Endothelial cell of umbilical vein (primary cell): ENCODE results near the gene AGR2. TPM values are rescaled to one million over a fixed set of nuclear protein-coding genes. Genes with fewer than 3 reads are reported as not detected.

Experiments used
- BruUV-seq: library from RNA; stranded (reverse); fragments of 400-500 nt; replicated peaks from 2 replicates; lab custom pipeline; 2021; lab: Mats Ljungman, UMichigan
- CTCF ChIA-PET: fragments of 300-600, 350-600 bp; sonication (Branson Sonifier 250); formaldehyde crosslinking; loops from one replicate; lab custom pipeline; 2021; ENCODE audit warnings: antibody characterized with exemption, inconsistent platforms; lab: Charles Lee
- POLR2A ChIA-PET: fragments of 300-600, 350-600 bp; sonication (Branson Sonifier 250); formaldehyde crosslinking; loops from one replicate; lab custom pipeline; 2021; ENCODE audit warnings: antibody characterized with exemption, inconsistent platforms; lab: Charles Lee
- DNase-seq: peaks from one replicate; pipeline ENCODE4 v3.0.0-alpha.2; 2011; ENCODE audit warnings: low read depth, low spot score
- FAIRE-seq: peaks from 2 replicates; lab custom pipeline; 2011; peaks lifted over from hg19 to GRCh38; lab: Jason Lieb, UNC
- H2AFZ ChIP-seq: 2 replicates; pipeline ENCODE4 v1.6.0; 2012; ENCODE audit warnings: low read depth, low read length, control low read depth, inconsistent platforms
- H3K27ac ChIP-seq: 2 replicates; pipeline ENCODE4 v1.5.1; 2011; ENCODE audit warnings: low read depth, mild to moderate bottlenecking, control low read depth, low read length, moderate library complexity; ENCODE audit not compliant: insufficient read depth
- H3K27me3 ChIP-seq, 2 experiments: 2 replicates each; pipeline versions ENCODE4 v1.6.0 to v1.6.1; 2011; ENCODE audit warnings: low read length in 2 of 2, mixed read lengths in 1 of 2; ENCODE audit not compliant: control insufficient read depth in 2 of 2, insufficient read depth in 2 of 2
- H3K36me3 ChIP-seq, 2 experiments: 2 replicates in 1 of 2; 3 replicates in 1 of 2; pipeline ENCODE4 v1.5.1; 2011; ENCODE audit warnings: low read length in 2 of 2, mild to moderate bottlenecking in 1 of 2, moderate library complexity in 1 of 2; ENCODE audit not compliant: control insufficient read depth in 2 of 2, insufficient read depth in 2 of 2; ENCODE audit errors: extremely low read depth in 1 of 2
- H3K4me1 ChIP-seq: 3 replicates; pipeline ENCODE4 v1.5.1; 2011; ENCODE audit warnings: mild to moderate bottlenecking, low read length; ENCODE audit not compliant: control insufficient read depth, insufficient read depth; ENCODE audit errors: extremely low read depth
- H3K4me2 ChIP-seq: 2 replicates; pipeline ENCODE4 v1.6.1; 2011; ENCODE audit warnings: low read length, control low read depth, mixed read lengths; ENCODE audit not compliant: insufficient read depth
- H3K4me3 ChIP-seq, 3 experiments: fragments of 200-600 bp in 1 of 3; sonication (generic), shearing (Covaris generic) in 1 of 3; replicated peaks in 1 of 3; 2 replicates each; pipeline ENCODE4 v1.5.1; 2011 to 2016; ENCODE audit warnings: control low read depth in 3 of 3, low read length in 3 of 3, mild to moderate bottlenecking in 2 of 3, inconsistent platforms in 1 of 3, low read depth in 1 of 3, moderate library complexity in 1 of 3; ENCODE audit not compliant: insufficient read depth in 1 of 3
- H3K79me2 ChIP-seq: 2 replicates; pipeline ENCODE4 v1.6.0; 2012; ENCODE audit warnings: low read length, inconsistent platforms; ENCODE audit not compliant: control insufficient read depth, insufficient read depth
- H3K9ac ChIP-seq: replicated peaks from 2 replicates; pipeline ENCODE3; 2011; ENCODE audit warnings: low read length, control low read depth; ENCODE audit not compliant: insufficient read depth; ENCODE audit errors: extremely low read depth
- H3K9me1 ChIP-seq: replicated peaks from 3 replicates; pipeline ENCODE4 v1.6.0; 2011; ENCODE audit warnings: mild to moderate bottlenecking, low read length; ENCODE audit not compliant: control insufficient read depth, insufficient read depth; ENCODE audit errors: extremely low read depth
- H3K9me3 ChIP-seq: replicated peaks from 2 replicates; pipeline ENCODE4 v1.5.1; 2012; ENCODE audit warnings: low read length, inconsistent platforms; ENCODE audit not compliant: control insufficient read depth, insufficient read depth
- H4K20me1 ChIP-seq: replicated peaks from 2 replicates; pipeline ENCODE3; 2011; ENCODE audit warnings: mild to moderate bottlenecking, low read length; ENCODE audit not compliant: control insufficient read depth, insufficient read depth; ENCODE audit errors: extremely low read depth
- FOS ChIP-seq: IDR thresholded peaks from 2 replicates; pipeline ENCODE4 v1.6.1; 2011; ENCODE audit warnings: mild to moderate bottlenecking, low read length, moderate library complexity, borderline replicate concordance; ENCODE audit not compliant: insufficient read depth
- GATA2 ChIP-seq: IDR thresholded peaks from 2 replicates; pipeline ENCODE4 v1.7.0; 2011; ENCODE audit warnings: low read depth, mild to moderate bottlenecking, moderate library complexity, mixed read lengths, low read length; ENCODE audit not compliant: insufficient read length, insufficient read depth
- JUN ChIP-seq: IDR thresholded peaks from 2 replicates; pipeline ENCODE4 v1.6.1; 2011; ENCODE audit warnings: borderline replicate concordance, low read depth; ENCODE audit not compliant: insufficient read length, insufficient read depth
- POLR2A ChIP-seq: IDR thresholded peaks from 2 replicates; pipeline ENCODE4 v1.6.1; 2012; ENCODE audit warnings: low read depth, mild to moderate bottlenecking, control low read depth, low read length
- POLR2AphosphoS5 ChIP-seq: IDR thresholded peaks from 2 replicates; pipeline ENCODE4 v1.6.1; 2012; ENCODE audit warnings: low read depth, mild to moderate bottlenecking, control low read depth, low read length, moderate library complexity; ENCODE audit not compliant: insufficient read depth
- dilution Hi-C: fragments of 300-500 bp; cut with MboI; formaldehyde crosslinking; loops from one replicate; pipeline ENCODE4 v1.15.0; 2019; ENCODE audit warnings: low sequenced_read_pairs; ENCODE audit not compliant: extremely low pct_ligation_motif_present
- intact Hi-C: fragments of 100-400 bp; cut with micrococcal nuclease; formaldehyde crosslinking; loops from one replicate; pipeline ENCODE4 v1.10.0; 2022
- polyA plus RNA-seq, 4 experiments: library from polyadenylated mRNA; depleted of rRNA in 3 of 4; stranded (reverse) in 3 of 4; unstranded in 1 of 4; fragments of >200 nt; gene quantifications; 2 replicates each; pipeline versions ENCODE4 v1.2.1 to v1.2.3, GENCODE V29; 2011 to 2012; ENCODE audit warnings: missing spikeins in 1 of 4
- total RNA-seq: library from RNA; stranded (reverse); gene quantifications from 2 replicates; pipeline ENCODE4 v1.2.3, GENCODE V29; 2021
- TF ChIP-seq, protein P1 (sequence below), 2 donors: IDR thresholded peaks; 1 replicate in 1 of 2; 2 replicates in 1 of 2; pipeline ENCODE4 v1.5.1; 2011; ENCODE audit warnings: low read length in 2 of 2, mild to moderate bottlenecking in 2 of 2, moderate library complexity in 2 of 2, control low read depth in 1 of 2, inconsistent platforms in 1 of 2, low read depth in 1 of 2; ENCODE audit not compliant: insufficient read depth in 1 of 2; ENCODE audit errors: extremely low read depth in 1 of 2

Gene AGR2
- total and polyA plus RNA-seq, 2 donors (not counting 3 experiments of a cell fraction or from before 2014, with no cell fraction given), result not detected

- no peaks in the 10 kb centered on the region for H3K9me3 ChIP-seq
- H4K20me1 ChIP-seq, result no peaks in the 10 kb centered on the region
- no peaks in the 10 kb centered on the region for H3K9me1 ChIP-seq
- FAIRE-seq (no peak), DNase-seq (no peak)
- POLR2A ChIA-PET, result no interaction called here
- CTCF ChIA-PET, result interaction anchor here (1.6 to 1.7 kb wide), 2 partner anchors 11 to 16 kb away, joined by 7 read pairs; no protein-coding TSS in a partner anchor
- no peak overlapping the region for H3K9ac ChIP-seq
- H2AFZ ChIP-seq, result no peak overlapping the region
- H3K4me2 ChIP-seq, result no peak overlapping the region
- no TSS peak for BruUV-seq
- H3K4me1 ChIP-seq, result peaks cover under 1% of the 10 kb centered on the region
- no peak overlapping the region for H3K27ac ChIP-seq
- dilution Hi-C loops (no loop called here), intact Hi-C loops (loop anchor here (1.0 kb wide), 1 partner anchor 23 kb away; no protein-coding TSS in a partner anchor)
- no peak overlapping the region for H3K4me3 ChIP-seq
- H3K79me2 ChIP-seq, result no peaks in the 10 kb centered on the region
- TF ChIP-seq JUN (no peak), FOS (no peak), POLR2A (no peak), POLR2AphosphoS5 (no peak), GATA2 (no peak)
- TF ChIP-seq, protein P1, sequence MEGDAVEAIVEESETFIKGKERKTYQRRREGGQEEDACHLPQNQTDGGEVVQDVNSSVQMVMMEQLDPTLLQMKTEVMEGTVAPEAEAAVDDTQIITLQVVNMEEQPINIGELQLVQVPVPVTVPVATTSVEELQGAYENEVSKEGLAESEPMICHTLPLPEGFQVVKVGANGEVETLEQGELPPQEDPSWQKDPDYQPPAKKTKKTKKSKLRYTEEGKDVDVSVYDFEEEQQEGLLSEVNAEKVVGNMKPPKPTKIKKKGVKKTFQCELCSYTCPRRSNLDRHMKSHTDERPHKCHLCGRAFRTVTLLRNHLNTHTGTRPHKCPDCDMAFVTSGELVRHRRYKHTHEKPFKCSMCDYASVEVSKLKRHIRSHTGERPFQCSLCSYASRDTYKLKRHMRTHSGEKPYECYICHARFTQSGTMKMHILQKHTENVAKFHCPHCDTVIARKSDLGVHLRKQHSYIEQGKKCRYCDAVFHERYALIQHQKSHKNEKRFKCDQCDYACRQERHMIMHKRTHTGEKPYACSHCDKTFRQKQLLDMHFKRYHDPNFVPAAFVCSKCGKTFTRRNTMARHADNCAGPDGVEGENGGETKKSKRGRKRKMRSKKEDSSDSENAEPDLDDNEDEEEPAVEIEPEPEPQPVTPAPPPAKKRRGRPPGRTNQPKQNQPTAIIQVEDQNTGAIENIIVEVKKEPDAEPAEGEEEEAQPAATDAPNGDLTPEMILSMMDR (IDR thresholded peaks at IDR 0.05; ENCODE audit: extremely low read depth in 1 of 2, insufficient read depth in 1 of 2, low read depth in 1 of 2, low read length in 2 of 2), result no peak
- H3K27me3 ChIP-seq, result no peaks in the 10 kb centered on the region
- no peaks in the 10 kb centered on the region for H3K36me3 ChIP-seq
Measured at GRCh38 chr7:16816824-16817223, 12.0 kb upstream of the AGR2 start.
